Ectodermal cell (in vitro differentiated cells): Measurements from ENCODE around the gene CDH26.

Source experiments
- H3K27ac ChIP-seq: 2 replicates; pipeline ENCODE4 v1.7.0; 2013; ENCODE audit warnings: mild to moderate bottlenecking, low read depth, low read length; ENCODE audit not compliant: insufficient read depth, poor library complexity, severe bottlenecking
- H3K27me3 ChIP-seq: 2 replicates; pipeline ENCODE4 v1.7.0; 2013; ENCODE audit warnings: mild to moderate bottlenecking, low read length; ENCODE audit not compliant: insufficient read depth, control insufficient read depth, poor library complexity, severe bottlenecking
- H3K36me3 ChIP-seq: one replicate; pipeline ENCODE4 v1.7.0; 2013; ENCODE audit warnings: low read length; ENCODE audit not compliant: control insufficient read depth, insufficient read depth
- H3K4me1 ChIP-seq: one replicate; pipeline ENCODE4 v1.7.0; 2013; ENCODE audit warnings: low read length; ENCODE audit not compliant: control insufficient read depth, insufficient read depth
- H3K4me3 ChIP-seq: 2 replicates; pipeline ENCODE4 v1.7.0; 2013; ENCODE audit warnings: low read depth, low read length, control low read depth; ENCODE audit not compliant: insufficient read depth
- H3K9me3 ChIP-seq: 2 replicates; pipeline ENCODE4 v1.7.0; 2013; ENCODE audit warnings: mild to moderate bottlenecking, low read length, moderate library complexity; ENCODE audit not compliant: control insufficient read depth
- WGBS, 2 experiments: methylation state at CpG; one replicate each; pipeline ENCODE4 v1.1.7; 2013; ENCODE audit warnings: missing lambda C conversion rate in 2 of 2; 5-methylcytosine and 5-hydroxymethylcytosine counted together

Gene CDH26

GRCh38 chr20:60051911-60052310, 93.7 kb downstream of the CDH26 start:
- Histone ChIP-seq H3K4me3 (no peak overlapping the region), H3K27ac (no peak overlapping the region), H3K36me3 (no peaks in the 10 kb centered on the region), H3K4me1 (no peaks in the 10 kb centered on the region), H3K27me3 (no peaks in the 10 kb centered on the region), H3K9me3 (no peaks in the 10 kb centered on the region)
- WGBS, 2 experiments: 85 to 92% methylated on average over 3 of the region's 3 CpGs

- WGBS, 2 experiments: 94 to 96% methylated on average over 3 of the region's 3 CpGs
- H3K4me3 ChIP-seq: no peak overlapping the region
- H3K27me3 ChIP-seq: no peaks in the 10 kb centered on the region
- H3K27ac ChIP-seq: no peak overlapping the region
- H3K36me3 ChIP-seq: no peaks in the 10 kb centered on the region
- no peaks in the 10 kb centered on the region for H3K4me1 ChIP-seq
- no peaks in the 10 kb centered on the region for H3K9me3 ChIP-seq
Observed at GRCh38 chr20:60052322-60052721, 94.1 kb downstream of the CDH26 start.

- 94 to 96% methylated on average over 16 of the region's 16 CpGs for WGBS, 2 experiments
- Histone ChIP-seq H3K9me3 (no peaks in the 10 kb centered on the region), H3K36me3 (no peaks in the 10 kb centered on the region), H3K27ac (no peak overlapping the region), H3K4me3 (no peak overlapping the region), H3K27me3 (no peaks in the 10 kb centered on the region), H3K4me1 (peaks cover 8% of the 10 kb centered on the region)
Observed at GRCh38 chr20:60053125-60053817, 95.0 kb downstream of the CDH26 start.

- Histone ChIP-seq H3K9me3 (no peaks in the 10 kb centered on the region), H3K27me3 (no peaks in the 10 kb centered on the region), H3K4me3 (no peak overlapping the region), H3K4me1 (peaks cover 13% of the 10 kb centered on the region), H3K36me3 (no peaks in the 10 kb centered on the region), H3K27ac (no peak overlapping the region)
- 88 to 89% methylated on average over 4 of the region's 4 CpGs for whole genome bisulfite sequencing, 2 experiments
Observed at GRCh38 chr20:60053818-60054190, 95.6 kb downstream of the CDH26 start.

GRCh38 chr20:60054716-60055634, 96.8 kb downstream of the CDH26 start:
- Histone ChIP-seq H3K9me3 (no peaks in the 10 kb centered on the region), H3K27ac (no peak overlapping the region), H3K36me3 (no peaks in the 10 kb centered on the region), H3K4me1 (peaks cover 13% of the 10 kb centered on the region), H3K27me3 (no peaks in the 10 kb centered on the region), H3K4me3 (no peak overlapping the region)
- 93 to 94% methylated on average over 23 of the region's 24 CpGs for WGBS, 2 experiments

GRCh38 chr20:60055740-60056139, 97.5 kb downstream of the CDH26 start:
- H3K4me1 ChIP-seq: peaks cover 13% of the 10 kb centered on the region
- no peaks in the 10 kb centered on the region for H3K27me3 ChIP-seq
- H3K4me3 ChIP-seq: no peak overlapping the region
- H3K27ac ChIP-seq: no peak overlapping the region
- no peaks in the 10 kb centered on the region for H3K9me3 ChIP-seq
- no peaks in the 10 kb centered on the region for H3K36me3 ChIP-seq
- WGBS, 2 experiments: 94 to 95% methylated on average over 14 of the region's 14 CpGs

GRCh38 chr20:60056407-60057122, 98.3 kb downstream of the CDH26 start:
- Histone ChIP-seq H3K4me1 (peaks cover 13% of the 10 kb centered on the region), H3K27me3 (no peaks in the 10 kb centered on the region), H3K4me3 (no peak overlapping the region), H3K9me3 (no peaks in the 10 kb centered on the region), H3K36me3 (no peaks in the 10 kb centered on the region), H3K27ac (no peak overlapping the region)
- 89 to 94% methylated on average over 5 of the region's 5 CpGs for WGBS, 2 experiments

GRCh38 chr20:60057123-60057865, 99.1 kb downstream of the CDH26 start:
- Histone ChIP-seq H3K27ac (no peak overlapping the region), H3K36me3 (no peaks in the 10 kb centered on the region), H3K27me3 (no peaks in the 10 kb centered on the region), H3K9me3 (no peaks in the 10 kb centered on the region), H3K4me1 (peaks cover 13% of the 10 kb centered on the region), H3K4me3 (no peak overlapping the region)
- 38 to 43% methylated on average over 11 of the region's 11 CpGs for WGBS, 2 experiments

GRCh38 chr20:60057866-60058807, 99.9 kb downstream of the CDH26 start:
- Histone ChIP-seq H3K27me3 (no peaks in the 10 kb centered on the region), H3K9me3 (no peaks in the 10 kb centered on the region), H3K4me3 (no peak overlapping the region), H3K27ac (peak overlapping the region; percentile 59), H3K4me1 (peaks cover 13% of the 10 kb centered on the region), H3K36me3 (no peaks in the 10 kb centered on the region)
- WGBS, 2 experiments: 52 to 56% methylated on average over 20 of the region's 20 CpGs
